ENCODE measurements around the gene AP3B2.

- no peak for TF ChIP-seq CTCF (IDR thresholded peaks at IDR 0.05)
- TF ChIP-seq POLR2A (IDR thresholded peaks at IDR 0.05) = no peak
These were observed 60.3 kb downstream of the AP3B2 start for GRCh38 chr15:82649226-82649999.

Measured in testis (tissue), 2 donors.